Measurements from ENCODE around the gene SERINC3. TPM values are rescaled to one million over a fixed set of nuclear protein-coding genes. Genes with fewer than 3 reads are reported as not detected.

SERINC3 gene
- total and polyA plus RNA-seq, 2 of the 13 experiments (the other 11 are each of a cell fraction or from before 2014, with no cell fraction given), result 82.0 to 226 TPM

DNA sequence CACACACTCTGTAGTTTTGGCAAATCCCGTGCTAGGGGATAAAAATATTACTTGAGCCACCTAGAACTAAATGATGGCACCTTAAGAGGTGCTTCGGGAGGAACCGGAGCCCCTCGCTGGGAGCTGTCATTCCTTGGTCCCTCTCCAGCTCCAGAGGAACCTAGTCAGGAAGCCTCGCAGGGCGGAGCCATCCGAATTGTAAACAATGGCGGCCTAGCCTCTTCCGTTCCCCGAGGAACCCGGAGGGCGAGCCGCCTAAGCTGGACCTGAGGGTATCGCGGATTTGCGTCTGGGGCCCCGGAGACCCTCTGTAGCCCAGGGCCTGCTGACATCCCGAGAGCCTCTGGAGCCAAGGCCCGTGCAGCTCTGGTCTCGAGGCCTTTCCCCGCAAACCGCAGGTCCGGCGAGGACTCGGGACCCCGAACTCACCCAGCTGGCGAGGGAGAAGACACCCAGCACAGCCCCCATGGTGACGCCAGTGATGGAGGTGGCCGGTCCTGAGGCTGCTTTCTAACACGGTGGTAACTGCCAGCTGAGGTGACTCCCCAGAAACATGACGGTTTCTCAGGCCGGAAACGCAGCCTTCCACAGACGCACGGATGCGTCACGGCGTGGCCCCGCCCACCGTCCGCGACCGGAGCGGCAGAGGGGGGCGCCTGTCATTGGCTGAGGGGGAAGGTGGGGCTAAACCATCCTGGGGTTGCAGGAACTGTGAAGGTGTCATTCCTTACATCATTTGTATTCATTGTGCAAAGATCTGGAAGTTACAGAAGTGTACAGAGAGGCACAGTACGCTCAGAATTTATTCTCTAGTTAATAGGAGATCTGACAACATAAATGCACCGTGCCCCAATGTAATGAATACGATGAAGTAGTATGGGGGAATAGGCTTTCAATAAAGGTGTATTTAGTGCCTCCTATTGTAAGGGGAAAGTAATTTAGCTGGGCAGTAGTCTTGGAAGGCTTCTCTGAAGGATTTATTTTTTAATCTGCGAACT is at the start of gene SERINC3 (continued):
- TF ChIP-seq, protein P1, sequence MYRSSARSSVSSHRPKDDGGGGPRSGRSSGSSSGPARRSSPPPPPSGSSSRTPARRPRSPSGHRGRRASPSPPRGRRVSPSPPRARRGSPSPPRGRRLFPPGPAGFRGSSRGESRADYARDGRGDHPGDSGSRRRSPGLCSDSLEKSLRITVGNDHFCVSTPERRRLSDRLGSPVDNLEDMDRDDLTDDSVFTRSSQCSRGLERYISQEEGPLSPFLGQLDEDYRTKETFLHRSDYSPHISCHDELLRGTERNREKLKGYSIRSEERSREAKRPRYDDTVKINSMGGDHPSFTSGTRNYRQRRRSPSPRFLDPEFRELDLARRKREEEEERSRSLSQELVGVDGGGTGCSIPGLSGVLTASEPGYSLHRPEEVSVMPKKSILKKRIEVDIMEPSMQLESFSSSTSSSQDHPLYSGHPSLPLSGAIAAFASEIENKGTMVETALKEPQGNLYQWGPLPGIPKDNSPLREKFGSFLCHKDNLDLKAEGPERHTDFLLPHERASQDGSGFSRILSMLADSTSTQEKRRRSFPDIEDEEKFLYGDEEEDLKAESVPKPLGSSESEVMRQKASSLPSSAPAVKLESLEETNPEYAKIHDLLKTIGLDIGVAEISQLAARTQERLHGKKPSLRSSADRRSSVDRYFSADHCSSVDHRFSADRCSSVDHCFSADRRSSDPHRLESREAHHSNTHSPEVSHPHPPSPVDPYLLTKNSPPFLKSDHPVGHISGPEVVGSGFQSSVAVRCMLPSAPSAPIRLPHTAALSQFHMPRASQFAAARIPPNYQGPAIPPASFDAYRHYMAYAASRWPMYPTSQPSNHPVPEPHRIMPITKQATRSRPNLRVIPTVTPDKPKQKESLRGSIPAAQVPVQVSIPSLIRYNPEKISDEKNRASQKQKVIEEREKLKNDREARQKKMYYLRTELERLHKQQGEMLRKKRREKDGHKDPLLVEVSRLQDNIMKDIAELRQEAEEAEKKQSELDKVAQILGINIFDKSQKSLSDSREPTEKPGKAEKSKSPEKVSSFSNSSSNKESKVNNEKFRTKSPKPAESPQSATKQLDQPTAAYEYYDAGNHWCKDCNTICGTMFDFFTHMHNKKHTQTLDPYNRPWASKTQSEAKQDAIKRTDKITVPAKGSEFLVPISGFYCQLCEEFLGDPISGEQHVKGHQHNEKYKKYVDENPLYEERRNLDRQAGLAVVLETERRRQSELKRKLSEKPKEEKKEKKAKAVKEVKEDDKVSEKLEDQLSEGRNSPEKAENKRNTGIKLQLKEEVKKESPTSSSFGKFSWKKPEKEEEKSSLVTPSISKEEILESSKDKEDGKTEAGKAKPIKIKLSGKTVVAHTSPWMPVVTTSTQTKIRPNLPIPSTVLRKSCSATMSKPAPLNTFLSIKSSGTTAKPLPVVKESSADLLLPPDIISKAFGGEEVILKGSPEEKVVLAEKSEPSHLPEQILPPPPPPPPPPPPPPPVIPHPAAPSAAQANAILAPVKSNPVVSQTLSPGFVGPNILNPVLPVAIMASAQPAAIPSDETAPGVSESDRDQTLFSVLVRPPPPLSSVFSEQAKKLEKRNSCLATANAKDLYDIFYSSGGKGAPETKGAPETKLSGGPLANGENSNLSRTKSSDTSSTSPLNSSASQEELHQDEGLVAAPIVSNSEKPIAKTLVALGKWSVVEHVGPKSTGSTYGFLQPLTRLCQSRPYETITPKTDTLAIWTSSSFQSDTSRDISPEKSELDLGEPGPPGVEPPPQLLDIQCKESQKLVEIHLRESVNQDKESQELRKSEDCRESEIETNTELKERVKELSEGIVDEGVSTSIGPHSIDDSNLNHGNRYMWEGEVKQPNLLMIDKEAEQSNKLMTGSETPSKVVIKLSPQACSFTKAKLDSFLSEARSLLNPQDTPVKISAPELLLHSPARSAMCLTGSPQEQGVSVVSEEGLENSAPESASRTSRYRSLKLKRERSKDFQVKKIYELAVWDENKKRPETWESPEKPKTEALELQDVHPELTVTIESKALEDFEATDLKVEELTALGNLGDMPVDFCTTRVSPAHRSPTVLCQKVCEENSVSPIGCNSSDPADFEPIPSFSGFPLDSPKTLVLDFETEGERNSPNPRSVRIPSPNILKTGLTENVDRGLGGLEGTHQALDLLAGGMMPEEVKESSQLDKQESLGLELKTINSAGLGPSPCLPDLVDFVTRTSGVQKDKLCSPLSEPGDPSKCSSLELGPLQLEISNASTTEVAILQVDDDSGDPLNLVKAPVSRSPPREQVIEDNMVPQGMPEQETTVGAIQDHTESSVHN (CRISPR knock-in tag; IDR thresholded peaks at IDR 0.05), result no peak
- TF ChIP-seq, protein P2, sequence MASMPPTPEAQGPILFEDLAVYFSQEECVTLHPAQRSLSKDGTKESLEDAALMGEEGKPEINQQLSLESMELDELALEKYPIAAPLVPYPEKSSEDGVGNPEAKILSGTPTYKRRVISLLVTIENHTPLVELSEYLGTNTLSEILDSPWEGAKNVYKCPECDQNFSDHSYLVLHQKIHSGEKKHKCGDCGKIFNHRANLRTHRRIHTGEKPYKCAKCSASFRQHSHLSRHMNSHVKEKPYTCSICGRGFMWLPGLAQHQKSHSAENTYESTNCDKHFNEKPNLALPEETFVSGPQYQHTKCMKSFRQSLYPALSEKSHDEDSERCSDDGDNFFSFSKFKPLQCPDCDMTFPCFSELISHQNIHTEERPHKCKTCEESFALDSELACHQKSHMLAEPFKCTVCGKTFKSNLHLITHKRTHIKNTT (CRISPR knock-in tag; IDR thresholded peaks at IDR 0.05), result 0 out of 2 replicates have a peak, but pooled peaks have one; percentile 77
- TF ChIP-seq IKZF1 (IDR thresholded peaks at IDR 0.05), result no peak
- peak; percentile 44 for TF ChIP-seq ZKSCAN8 (CRISPR knock-in tag; IDR thresholded peaks at IDR 0.05; ENCODE audit: borderline replicate concordance)
- TF ChIP-seq CC2D1A (CRISPR knock-in tag; IDR thresholded peaks at IDR 0.05), result peak; percentile 93; the same call in 1 of the 2 replicates
- TF ChIP-seq EHMT2 (IDR thresholded peaks at IDR 0.05; ENCODE audit: borderline replicate concordance, low read depth, low read length), result no peak
- peak; percentile 75 for TF ChIP-seq GATAD2A (CRISPR knock-in tag; IDR thresholded peaks at IDR 0.05)
- TF ChIP-seq ZNF781 (CRISPR knock-in tag; IDR thresholded peaks at IDR 0.05; ENCODE audit: borderline replicate concordance, not compliant biosample characterization), result peak; percentile 97
- TF ChIP-seq ZNF891 (CRISPR knock-in tag; IDR thresholded peaks at IDR 0.05), result peak; percentile 100
- TF ChIP-seq POLR2AphosphoS5 (IDR thresholded peaks at IDR 0.05; ENCODE audit: low read depth, low read length), result peak; percentile 94
- TF ChIP-seq ZKSCAN1 (IDR thresholded peaks at IDR 0.05; ENCODE audit: low read length), result no peak
- TF ChIP-seq CERS6 (CRISPR knock-in tag; IDR thresholded peaks at IDR 0.05), result peak; percentile 93; the same call in 1 of the 2 replicates
- peak; percentile 98 for TF ChIP-seq ZNF883 (CRISPR knock-in tag; IDR thresholded peaks at IDR 0.05; ENCODE audit: not compliant biosample characterization)
- no peak for TF ChIP-seq ZNF496 (CRISPR knock-in tag; IDR thresholded peaks at IDR 0.05; ENCODE audit: insufficient replicate concordance)
- TF ChIP-seq CEBPB (IDR thresholded peaks at IDR 0.05; ENCODE audit: borderline replicate concordance, low read depth, low read length), result peak; percentile 82
- peak; percentile 76; the same call in 1 of the 2 replicates for TF ChIP-seq ZNF503 (CRISPR knock-in tag; IDR thresholded peaks at IDR 0.05)
